OCI-LY1 (cell line): ENCODE measurements around the gene PFKL.
A peak's percentile ranks its signal among the peaks of the same experiment; 100 is the strongest.
"Not testable (repeated sequence)": the region's sequence is repeated elsewhere in the genome, so short reads cannot be mapped to it uniquely, and the experiment has no call there.

Experiments used
- H2AFZ ChIP-seq: fragments of 200-600 bp; sonication (generic), shearing (Covaris generic); 2 replicates; pipeline ENCODE4 v1.6.0; 2014; ENCODE audit warnings: antibody characterized with exemption, mild to moderate bottlenecking, low read length
- H3F3A ChIP-seq: fragments of 200-600 bp; sonication (generic), shearing (Covaris generic); 2 replicates; pipeline ENCODE4 v1.6.0; 2014; ENCODE audit warnings: mild to moderate bottlenecking, antibody characterized with exemption, low read length, moderate library complexity; ENCODE audit not compliant: insufficient read depth
- H3K27ac ChIP-seq: fragments of 200-600 bp; sonication (generic); 2 replicates; pipeline ENCODE4 v1.5.1; 2014; ENCODE audit warnings: low read length, mixed run types, mild to moderate bottlenecking, low read depth; ENCODE audit not compliant: poor library complexity, severe bottlenecking
- H3K27me3 ChIP-seq: fragments of 200-600 bp; sonication (generic); 2 replicates; pipeline ENCODE4 v1.6.0; 2014; ENCODE audit warnings: antibody characterized with exemption, mild to moderate bottlenecking, low read length, moderate library complexity; ENCODE audit not compliant: insufficient read depth
- H3K36me3 ChIP-seq: fragments of 200-600 bp; sonication (generic); 2 replicates; pipeline ENCODE4 v1.6.1; 2014; ENCODE audit warnings: mild to moderate bottlenecking, antibody characterized with exemption, low read length, moderate library complexity, mixed read lengths; ENCODE audit not compliant: insufficient read depth
- H3K4me1 ChIP-seq: fragments of 200-600 bp; sonication (generic); 2 replicates; pipeline ENCODE4 v1.5.1; 2014; ENCODE audit warnings: mild to moderate bottlenecking, low read length, moderate library complexity; ENCODE audit not compliant: insufficient read depth, severe bottlenecking
- H3K4me2 ChIP-seq: fragments of 200-600 bp; sonication (generic), shearing (Covaris generic); 2 replicates; pipeline ENCODE4 v1.6.1; 2014; ENCODE audit warnings: low read length
- H3K4me3 ChIP-seq: fragments of 200-600 bp; sonication (generic); 2 replicates; pipeline ENCODE4 v1.5.1; 2014; ENCODE audit warnings: low read length, low read depth, mild to moderate bottlenecking, mixed read lengths; ENCODE audit not compliant: poor library complexity, severe bottlenecking
- H3K79me2 ChIP-seq: fragments of 200-600 bp; shearing (Covaris generic); 2 replicates; pipeline ENCODE4 v1.6.1; 2016; ENCODE audit warnings: mixed run types, low read length, mixed read lengths; ENCODE audit not compliant: insufficient read depth
- H3K9ac ChIP-seq: fragments of 200-600 bp; sonication (generic), shearing (Covaris generic); 2 replicates; pipeline ENCODE4 v1.6.1; 2014; ENCODE audit warnings: mild to moderate bottlenecking, low read length, mixed read lengths
- H3K9me2 ChIP-seq: fragments of 200-600 bp; sonication (generic), shearing (Covaris generic); 2 replicates; pipeline ENCODE4 v1.6.1; 2014; ENCODE audit warnings: low read depth, mild to moderate bottlenecking, low read length, mixed read lengths
- H3K9me3 ChIP-seq: fragments of 200-600 bp; shearing (Covaris generic); 2 replicates; pipeline ENCODE4 v1.6.1; 2014; ENCODE audit warnings: low read length, mixed read lengths
- H4K20me1 ChIP-seq: fragments of 200-600 bp; sonication (generic), shearing (Covaris generic); 2 replicates; pipeline ENCODE4 v1.6.0; 2016; ENCODE audit warnings: mild to moderate bottlenecking, low read length; ENCODE audit not compliant: insufficient read depth
- EZH2 ChIP-seq: fragments of 200-600 bp; sonication (generic), shearing (Covaris generic); IDR thresholded peaks from 2 replicates; pipeline ENCODE4 v1.8.0; 2017; ENCODE audit warnings: borderline replicate concordance, mixed run types, mild to moderate bottlenecking, antibody characterized with exemption, low read length, moderate library complexity, mixed read lengths
- TF ChIP-seq, protein P1 (sequence below): fragments of 200-600 bp; sonication (generic), shearing (Covaris generic); IDR thresholded peaks from 2 replicates; pipeline ENCODE4 v1.5.1; 2017; ENCODE audit warnings: mild to moderate bottlenecking, antibody characterized with exemption, low read length, moderate library complexity, mixed read lengths

PFKL gene

GRCh38 chr21:44301961-44302406, 2.1 kb downstream of the PFKL start:
- peak overlapping the region; percentile 74; the same call in 1 of the 2 replicates for H3K9ac ChIP-seq
- H3K4me2 ChIP-seq: peak overlapping the region; percentile 89
- TF ChIP-seq, protein P1, sequence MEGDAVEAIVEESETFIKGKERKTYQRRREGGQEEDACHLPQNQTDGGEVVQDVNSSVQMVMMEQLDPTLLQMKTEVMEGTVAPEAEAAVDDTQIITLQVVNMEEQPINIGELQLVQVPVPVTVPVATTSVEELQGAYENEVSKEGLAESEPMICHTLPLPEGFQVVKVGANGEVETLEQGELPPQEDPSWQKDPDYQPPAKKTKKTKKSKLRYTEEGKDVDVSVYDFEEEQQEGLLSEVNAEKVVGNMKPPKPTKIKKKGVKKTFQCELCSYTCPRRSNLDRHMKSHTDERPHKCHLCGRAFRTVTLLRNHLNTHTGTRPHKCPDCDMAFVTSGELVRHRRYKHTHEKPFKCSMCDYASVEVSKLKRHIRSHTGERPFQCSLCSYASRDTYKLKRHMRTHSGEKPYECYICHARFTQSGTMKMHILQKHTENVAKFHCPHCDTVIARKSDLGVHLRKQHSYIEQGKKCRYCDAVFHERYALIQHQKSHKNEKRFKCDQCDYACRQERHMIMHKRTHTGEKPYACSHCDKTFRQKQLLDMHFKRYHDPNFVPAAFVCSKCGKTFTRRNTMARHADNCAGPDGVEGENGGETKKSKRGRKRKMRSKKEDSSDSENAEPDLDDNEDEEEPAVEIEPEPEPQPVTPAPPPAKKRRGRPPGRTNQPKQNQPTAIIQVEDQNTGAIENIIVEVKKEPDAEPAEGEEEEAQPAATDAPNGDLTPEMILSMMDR: no peak
- no peak for TF ChIP-seq EZH2
- H3K36me3 ChIP-seq: peaks cover 5% of the 10 kb centered on the region; the same call in 1 of the 2 replicates
- no peaks in the 10 kb centered on the region for H3K9me3 ChIP-seq
- no peaks in the 10 kb centered on the region for H3F3A ChIP-seq
- H4K20me1 ChIP-seq: no peaks in the 10 kb centered on the region
- H3K27ac ChIP-seq: peak overlapping the region; percentile 64
- H3K4me3 ChIP-seq: peak overlapping the region; percentile 73
- H3K79me2 ChIP-seq: no peaks in the 10 kb centered on the region
- H3K9me2 ChIP-seq: no peaks in the 10 kb centered on the region
- H2AFZ ChIP-seq: no peak overlapping the region
- peaks cover 45% of the 10 kb centered on the region for H3K4me1 ChIP-seq
- H3K27me3 ChIP-seq: no peaks in the 10 kb centered on the region

- not testable (repeated sequence) for H2AFZ ChIP-seq, H3K27me3 ChIP-seq, H3F3A ChIP-seq, H3K79me2 ChIP-seq, H3K9me3 ChIP-seq, H4K20me1 ChIP-seq, H3K9me2 ChIP-seq
- Histone ChIP-seq H3K36me3 (peaks cover 11% of the 10 kb centered on the region; the same call in 1 of the 2 replicates), H3K4me3 (peak overlapping the region; percentile 73), H3K27ac (peak overlapping the region; percentile 64), H3K4me2 (peak overlapping the region; percentile 89), H3K4me1 (peaks cover 45% of the 10 kb centered on the region), H3K9ac (peak overlapping the region; percentile 74; the same call in 1 of the 2 replicates)
- TF ChIP-seq, protein P1: peak; percentile 32; the same call in 1 of the 2 replicates
Measured at GRCh38 chr21:44302573-44303401, 2.9 kb downstream of the PFKL start.

GRCh38 chr21:44303490-44303981, 3.7 kb downstream of the PFKL start:
- Histone ChIP-seq H3K4me2 (no peak overlapping the region; the same call in 1 of the 2 replicates), H3K36me3 (peaks cover 13% of the 10 kb centered on the region; the same call in 1 of the 2 replicates), H4K20me1 (no peaks in the 10 kb centered on the region), H3K4me3 (no peak overlapping the region), H2AFZ (no peak overlapping the region), H3K79me2 (no peaks in the 10 kb centered on the region), H3K9me3 (no peaks in the 10 kb centered on the region), H3K9me2 (no peaks in the 10 kb centered on the region), H3K9ac (no peak overlapping the region), H3F3A (no peaks in the 10 kb centered on the region), H3K27ac (peak overlapping the region; percentile 38), H3K27me3 (no peaks in the 10 kb centered on the region), H3K4me1 (peaks cover 45% of the 10 kb centered on the region)
- no peak for TF ChIP-seq EZH2
- TF ChIP-seq, protein P1: no peak
